GM19025 (cell line): ENCODE results near the gene UGT3A2.
"Not testable (repeated sequence)": the region's sequence is repeated elsewhere in the genome, so short reads cannot be mapped to it uniquely, and the experiment has no call there.

ENCODE experiments used
- ATAC-seq: cut with Tn5 transposase; IDR thresholded peaks from one replicate; pipeline ENCODE4 v1.9.1; 2021; ENCODE audit warnings: mild to moderate bottlenecking, low read depth, moderate library complexity; ENCODE audit not compliant: unreplicated experiment

Gene UGT3A2

GRCh38 chr5:36055984-36056383 is 10.7 kb downstream of the UGT3A2 start:
- ATAC-seq, result no peak

- ATAC-seq, result no peak
These were observed 12.0 kb downstream of the UGT3A2 start for GRCh38 chr5:36054647-36055046.

- no peak for ATAC-seq
These were observed 14.1 kb downstream of the UGT3A2 start for GRCh38 chr5:36052538-36052937.

- ATAC-seq, result no peak
These were observed 16.7 kb downstream of the UGT3A2 start for GRCh38 chr5:36049949-36050348.

GRCh38 chr5:36047384-36048160 is 19.1 kb downstream of the UGT3A2 start:
- ATAC-seq, result no peak

GRCh38 chr5:36045895-36046294 is 20.8 kb downstream of the UGT3A2 start:
- no peak for ATAC-seq

- ATAC-seq, result no peak
These were observed 25.2 kb downstream of the UGT3A2 start for GRCh38 chr5:36041537-36041845.

GRCh38 chr5:36040651-36041536 is 25.8 kb downstream of the UGT3A2 start:
- no peak for ATAC-seq

GRCh38 chr5:36035696-36036095 is 31.0 kb downstream of the UGT3A2 start:
- no peak for ATAC-seq

- ATAC-seq, result not testable (repeated sequence)
These were observed 32.0 kb downstream of the UGT3A2 start for GRCh38 chr5:36034536-36035134.

GRCh38 chr5:36033486-36033885 is 33.2 kb downstream of the UGT3A2 start:
- ATAC-seq, result no peak

- no peak for ATAC-seq
These were observed 33.6 kb downstream of the UGT3A2 start for GRCh38 chr5:36033047-36033446.

GRCh38 chr5:36031223-36031622 is 35.5 kb downstream of the UGT3A2 start:
- no peak for ATAC-seq

GRCh38 chr5:36029914-36030313 is 36.8 kb downstream of the UGT3A2 start:
- ATAC-seq, result no peak

- no peak for ATAC-seq
These were observed 37.7 kb downstream of the UGT3A2 start for GRCh38 chr5:36028816-36029465.

- ATAC-seq, result no peak
These were observed 39.0 kb downstream of the UGT3A2 start for GRCh38 chr5:36027711-36028110.

- no peak for ATAC-seq
These were observed 39.8 kb downstream of the UGT3A2 start for GRCh38 chr5:36026706-36027465.

GRCh38 chr5:36022246-36022645 is 44.4 kb downstream of the UGT3A2 start:
- ATAC-seq, result not testable (repeated sequence)

- not testable (repeated sequence) for ATAC-seq
These were observed 47.1 kb downstream of the UGT3A2 start for GRCh38 chr5:36019584-36019983.

- ATAC-seq, result no peak
These were observed 49.1 kb downstream of the UGT3A2 start for GRCh38 chr5:36017622-36018021.
